Chondrocyte (in vitro differentiated cells): Measurements from ENCODE around the gene SERPINB7. TPM values are rescaled to one million over a fixed set of nuclear protein-coding genes. Genes with fewer than 3 reads are reported as not detected.

Experiments
- DNase-seq: peaks from one replicate; pipeline ENCODE4 v3.0.0; 2021; ENCODE audit warnings: mixed read lengths, low spot score
- H3K27ac Mint-ChIP-seq: one replicate; pipeline ENCODE4 v1.8.0; 2021; ENCODE audit warnings: mild to moderate bottlenecking, moderate library complexity, mixed read lengths; ENCODE audit not compliant: unreplicated experiment
- H3K27me3 Mint-ChIP-seq: 2 replicates; pipeline ENCODE4 v1.8.0; 2021; ENCODE audit warnings: low read depth, mixed read lengths
- H3K36me3 Mint-ChIP-seq: 2 replicates; pipeline ENCODE4 v1.8.0; 2021; ENCODE audit warnings: low read depth, mixed read lengths
- H3K4me1 Mint-ChIP-seq: 2 replicates; pipeline ENCODE4 v1.8.0; 2021; ENCODE audit warnings: low read depth, mild to moderate bottlenecking, mixed read lengths
- H3K4me3 Mint-ChIP-seq: one replicate; pipeline ENCODE4 v1.8.0; 2021; ENCODE audit warnings: mild to moderate bottlenecking, moderate library complexity, mixed read lengths; ENCODE audit not compliant: unreplicated experiment
- H3K9me3 Mint-ChIP-seq: 2 replicates; pipeline ENCODE4 v1.8.0; 2021; ENCODE audit warnings: low read depth, mixed read lengths
- CTCF ChIP-seq: fragments of 200-600 bp; sonication (generic); IDR thresholded peaks from 2 replicates; pipeline ENCODE4 v1.5.0; 2021; ENCODE audit warnings: antibody characterized with exemption, mild to moderate bottlenecking, moderate library complexity
- total RNA-seq: library from RNA; stranded (reverse); gene quantifications from 3 replicates; pipeline ENCODE4 v1.2.1, GENCODE V29; 2021

SERPINB7 gene
- total RNA-seq, 1 donor from 2014 or later = not detected

DNA sequence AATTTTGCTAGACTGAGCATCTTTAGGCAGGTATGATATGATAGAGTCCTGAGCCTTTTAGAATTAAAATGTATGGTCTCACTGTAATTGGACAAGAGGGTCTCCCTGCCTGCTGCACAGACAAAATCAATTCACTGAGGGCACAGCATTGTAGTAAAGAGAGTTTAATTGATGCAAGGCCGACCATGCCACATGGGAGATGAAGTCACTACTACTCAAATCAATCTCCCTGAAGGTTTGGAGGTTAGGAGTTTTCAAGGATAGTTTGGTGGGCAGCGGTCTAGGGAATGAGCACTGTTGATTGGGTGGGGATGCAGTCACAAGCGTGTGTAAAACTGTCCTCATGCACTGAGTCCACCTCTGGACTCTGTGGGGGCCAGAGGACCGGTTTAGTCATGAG, 26.1 kb downstream of the SERPINB7 start:
- no peak overlapping the region for H3K4me3 Mint-ChIP-seq
- no peak for DNase-seq
- no peaks in the 10 kb centered on the region for H3K9me3 Mint-ChIP-seq
- H3K27me3 Mint-ChIP-seq = peaks cover 6% of the 10 kb centered on the region
- H3K4me1 Mint-ChIP-seq = peaks cover 10% of the 10 kb centered on the region
- H3K36me3 Mint-ChIP-seq = no peaks in the 10 kb centered on the region
- H3K27ac Mint-ChIP-seq = no peak overlapping the region
- no peak for TF ChIP-seq CTCF

DNA sequence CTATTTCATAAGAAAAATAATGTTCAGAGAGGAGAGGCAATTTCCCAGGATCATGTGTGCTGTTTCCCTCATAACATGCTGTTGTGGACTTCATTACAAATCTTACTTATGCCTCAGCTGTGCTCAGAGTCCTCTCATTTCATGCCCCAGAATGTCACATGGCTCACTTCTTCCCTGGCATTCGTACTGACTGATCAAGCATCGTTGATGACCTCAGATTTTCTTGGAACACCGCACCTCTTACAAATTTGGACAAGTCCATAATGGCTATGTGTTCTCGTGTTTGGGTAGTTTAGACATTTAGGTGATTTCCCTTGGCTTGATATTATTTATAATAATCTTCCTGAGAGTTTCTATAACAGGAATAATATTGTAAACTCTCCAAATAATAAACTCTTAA, 32.9 kb downstream of the SERPINB7 start:
- Mint-ChIP-seq H3K4me1 (no peaks in the 10 kb centered on the region), H3K27me3 (peaks cover 34% of the 10 kb centered on the region), H3K36me3 (no peaks in the 10 kb centered on the region), H3K4me3 (no peak overlapping the region), H3K27ac (no peak overlapping the region), H3K9me3 (no peaks in the 10 kb centered on the region)
- DNase-seq = no peak
- no peak for TF ChIP-seq CTCF

GRCh38 chr18:63817441-63818051, 42.3 kb downstream of the SERPINB7 start:
- TF ChIP-seq CTCF = no peak
- peaks cover 6% of the 10 kb centered on the region for H3K4me1 Mint-ChIP-seq
- H3K27me3 Mint-ChIP-seq = peaks cover 10% of the 10 kb centered on the region
- H3K4me3 Mint-ChIP-seq = no peak overlapping the region
- no peak for DNase-seq
- no peak overlapping the region for H3K27ac Mint-ChIP-seq
- H3K36me3 Mint-ChIP-seq = peaks cover 4% of the 10 kb centered on the region
- H3K9me3 Mint-ChIP-seq = peaks cover 27% of the 10 kb centered on the region

GRCh38 chr18:63818212-63818611, 43.0 kb downstream of the SERPINB7 start:
- peaks cover 27% of the 10 kb centered on the region for H3K9me3 Mint-ChIP-seq
- TF ChIP-seq CTCF = no peak
- H3K27ac Mint-ChIP-seq = no peak overlapping the region
- H3K4me1 Mint-ChIP-seq = peaks cover 6% of the 10 kb centered on the region
- DNase-seq = no peak
- no peak overlapping the region for H3K4me3 Mint-ChIP-seq
- H3K36me3 Mint-ChIP-seq = peaks cover 4% of the 10 kb centered on the region
- peaks cover 9% of the 10 kb centered on the region for H3K27me3 Mint-ChIP-seq

DNA sequence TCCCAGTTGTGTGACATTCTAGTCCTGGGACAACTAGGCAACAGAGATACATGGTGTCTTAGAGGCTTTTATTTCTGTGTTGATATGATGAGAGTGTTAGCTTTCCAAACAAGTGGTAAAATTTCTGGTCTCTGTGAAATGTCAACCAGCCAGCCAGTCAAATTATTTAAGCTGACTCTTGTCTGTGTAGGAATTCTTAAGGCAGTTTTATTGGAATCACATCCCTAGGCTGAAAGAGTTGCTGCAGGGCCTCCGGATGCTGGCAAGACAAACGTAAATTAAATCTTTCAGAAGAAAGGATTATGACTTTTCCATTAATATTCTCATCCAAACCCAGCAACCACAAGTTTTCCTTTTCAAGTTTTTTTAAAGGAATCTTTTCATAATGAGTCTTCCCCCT, 44.6 kb downstream of the SERPINB7 start:
- peaks cover 4% of the 10 kb centered on the region for H3K36me3 Mint-ChIP-seq
- DNase-seq = no peak

More for the DNA sequence above, 44.6 kb downstream of the SERPINB7 start:
- Mint-ChIP-seq H3K9me3 (peaks cover 25% of the 10 kb centered on the region), H3K4me1 (peaks cover 6% of the 10 kb centered on the region), H3K27me3 (peaks cover 3% of the 10 kb centered on the region), H3K4me3 (no peak overlapping the region), H3K27ac (no peak overlapping the region)
- no peak for TF ChIP-seq CTCF
